ENCODE data around the gene PTPRT.

Gene PTPRT

GRCh38 chr20:42341654-42342053, 848.1 kb downstream of the PTPRT start:
- Histone ChIP-seq H3K27ac (no peak overlapping the region), H3K4me3 (no peak overlapping the region)
- TF ChIP-seq CTCF (IDR thresholded peaks at IDR 0.05): no peak
- no peak for DNase-seq (ENCODE audit: low spot score)

GRCh38 chr20:42340368-42340767, 849.3 kb downstream of the PTPRT start:
- no peak for TF ChIP-seq CTCF (IDR thresholded peaks at IDR 0.05)
- Histone ChIP-seq H3K4me3 (no peak overlapping the region), H3K27ac (no peak overlapping the region)
- no peak for DNase-seq (ENCODE audit: low spot score)

- no peak for TF ChIP-seq CTCF (IDR thresholded peaks at IDR 0.05)
- no peak for DNase-seq (ENCODE audit: low spot score)
- no peak overlapping the region for H3K4me3 ChIP-seq
- no peak overlapping the region for H3K27ac ChIP-seq
Observed at GRCh38 chr20:42338294-42339201, 851.2 kb downstream of the PTPRT start.

- TF ChIP-seq CTCF (IDR thresholded peaks at IDR 0.05): no peak
- H3K27ac ChIP-seq: no peak overlapping the region
- H3K4me3 ChIP-seq: no peak overlapping the region
- no peak for DNase-seq (ENCODE audit: low spot score)
Observed at GRCh38 chr20:42336576-42336975, 853.1 kb downstream of the PTPRT start.

GRCh38 chr20:42319252-42320013, 870.3 kb downstream of the PTPRT start:
- Histone ChIP-seq H3K27ac (no peak overlapping the region), H3K4me3 (no peak overlapping the region)
- no peak for DNase-seq (ENCODE audit: low spot score)
- TF ChIP-seq CTCF (IDR thresholded peaks at IDR 0.05): no peak

GRCh38 chr20:42313704-42314103, 876.0 kb downstream of the PTPRT start:
- DNase-seq (ENCODE audit: low spot score): no peak
- Histone ChIP-seq H3K4me3 (no peak overlapping the region), H3K27ac (no peak overlapping the region)
- TF ChIP-seq CTCF (IDR thresholded peaks at IDR 0.05): no peak
